GM18519 (cell line): Measurements from ENCODE around the gene CLASP1.
"Not testable (repeated sequence)": the region's sequence is repeated elsewhere in the genome, so short reads cannot be mapped to it uniquely, and the experiment has no call there.

ENCODE experiments used
- ATAC-seq: cut with Tn5 transposase; IDR thresholded peaks from one replicate; pipeline ENCODE4 v1.9.1; 2021; ENCODE audit warnings: mild to moderate bottlenecking, moderate library complexity; ENCODE audit not compliant: unreplicated experiment, low FRiP score

Gene CLASP1

GRCh38 chr2:121663434-121663833 is 14.2 kb upstream of the CLASP1 start:
- ATAC-seq, result no peak

- ATAC-seq, result no peak
These were observed 13.4 kb upstream of the CLASP1 start for GRCh38 chr2:121662656-121663055.

GRCh38 chr2:121659933-121660332 is 10.7 kb upstream of the CLASP1 start:
- ATAC-seq, result no peak

GRCh38 chr2:121658393-121658792 is 9.1 kb upstream of the CLASP1 start:
- ATAC-seq, result not testable (repeated sequence)

- ATAC-seq, result no peak
These were observed 3.8 kb upstream of the CLASP1 start for GRCh38 chr2:121653035-121653434.

- ATAC-seq, result no peak
These were observed 1.2 kb upstream of the CLASP1 start for GRCh38 chr2:121650315-121650930.

- peak; percentile 87 for ATAC-seq
These were observed 493 bp upstream of the CLASP1 start for GRCh38 chr2:121649596-121650314.

- ATAC-seq, result no peak
These were observed 785 bp downstream of the CLASP1 start for GRCh38 chr2:121648206-121649148.

- no peak for ATAC-seq
These were observed 1.9 kb downstream of the CLASP1 start for GRCh38 chr2:121647396-121647795.

GRCh38 chr2:121644715-121645114 is 4.5 kb downstream of the CLASP1 start:
- no peak for ATAC-seq

- no peak for ATAC-seq
These were observed 5.4 kb downstream of the CLASP1 start for GRCh38 chr2:121643877-121644276.

GRCh38 chr2:121640380-121641316 is 8.6 kb downstream of the CLASP1 start:
- no peak for ATAC-seq

GRCh38 chr2:121639846-121640245 is 9.4 kb downstream of the CLASP1 start:
- not testable (repeated sequence) for ATAC-seq

GRCh38 chr2:121638333-121638732 is 10.9 kb downstream of the CLASP1 start:
- ATAC-seq, result no peak

GRCh38 chr2:121635371-121635770 is 13.9 kb downstream of the CLASP1 start:
- no peak for ATAC-seq

GRCh38 chr2:121634354-121635307 is 14.6 kb downstream of the CLASP1 start:
- no peak for ATAC-seq

GRCh38 chr2:121633463-121633862 is 15.8 kb downstream of the CLASP1 start:
- ATAC-seq, result no peak

GRCh38 chr2:121627525-121628050 is 21.7 kb downstream of the CLASP1 start:
- ATAC-seq, result no peak
